WERI-Rb-1 (cell line): Measurements from ENCODE around the gene RNF38.

Source experiments
- DNase-seq: peaks from one replicate; pipeline ENCODE4 v3.0.0-alpha.2; 2020
- H3K27ac ChIP-seq: fragments of 250-450 bp; sonication (Bioruptor Pico); 2 replicates; pipeline ENCODE4 v1.5.1; 2020; ENCODE audit warnings: mild to moderate bottlenecking, moderate library complexity
- H3K27me3 ChIP-seq: fragments of 250-450 bp; sonication (Bioruptor Pico); 2 replicates; pipeline ENCODE4 v1.5.1; 2021; ENCODE audit warnings: mild to moderate bottlenecking, low read depth, moderate library complexity; ENCODE audit not compliant: insufficient read depth, severe bottlenecking
- H3K36me3 ChIP-seq: fragments of 250-450 bp; sonication (Bioruptor Pico); 2 replicates; pipeline ENCODE4 v1.5.1; 2020; ENCODE audit warnings: mild to moderate bottlenecking, moderate library complexity
- H3K4me3 ChIP-seq: 2 replicates; pipeline ENCODE4 v1.5.1; 2011; ENCODE audit warnings: low read depth, mild to moderate bottlenecking, control low read depth, low read length
- H3K9me3 ChIP-seq: fragments of 250-450 bp; sonication (Bioruptor Pico); 2 replicates; pipeline ENCODE4 v1.5.1; 2021; ENCODE audit warnings: mild to moderate bottlenecking, moderate library complexity; ENCODE audit not compliant: severe bottlenecking
- CTCF ChIP-seq: IDR thresholded peaks from 2 replicates; pipeline ENCODE4 v1.5.1; 2011; ENCODE audit warnings: low read depth, mild to moderate bottlenecking, control low read depth, inconsistent platforms, low read length

The RNF38 gene

GRCh38 chr9:36293171-36293570, 106.9 kb downstream of the RNF38 start:
- Histone ChIP-seq H3K36me3 (no peaks in the 10 kb centered on the region), H3K27me3 (no peaks in the 10 kb centered on the region), H3K4me3 (no peak overlapping the region), H3K9me3 (no peaks in the 10 kb centered on the region), H3K27ac (no peak overlapping the region)
- no peak for TF ChIP-seq CTCF
- DNase-seq = no peak

- TF ChIP-seq CTCF = no peak
- Histone ChIP-seq H3K27me3 (no peaks in the 10 kb centered on the region), H3K4me3 (no peak overlapping the region), H3K9me3 (no peaks in the 10 kb centered on the region), H3K27ac (no peak overlapping the region), H3K36me3 (no peaks in the 10 kb centered on the region)
- DNase-seq = no peak
Observed at GRCh38 chr9:36292641-36293040, 107.4 kb downstream of the RNF38 start.

DNA sequence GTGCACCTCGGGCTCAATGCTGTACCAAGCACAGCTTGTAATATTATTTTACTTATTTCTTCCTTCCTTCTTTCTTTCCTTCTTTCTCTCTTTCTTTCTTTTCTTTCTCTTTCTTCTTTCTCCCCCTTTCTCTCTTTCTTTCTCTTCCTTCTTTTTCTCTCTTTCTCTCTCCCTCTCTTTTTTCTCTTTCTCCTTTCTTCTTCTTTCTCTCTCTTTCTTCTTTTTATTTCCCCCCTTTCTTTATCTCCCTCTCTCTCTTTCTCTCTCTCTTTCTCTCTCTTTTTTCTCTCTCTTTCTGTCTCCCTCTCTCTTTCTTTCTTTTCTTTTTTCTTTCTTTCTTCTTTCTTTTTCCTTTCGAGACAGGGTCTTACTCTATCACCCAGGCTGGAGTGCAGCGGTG, 109.1 kb downstream of the RNF38 start:
- Histone ChIP-seq H3K36me3 (no peaks in the 10 kb centered on the region), H3K4me3 (no peak overlapping the region), H3K27me3 (no peaks in the 10 kb centered on the region), H3K27ac (no peak overlapping the region), H3K9me3 (no peaks in the 10 kb centered on the region)
- no peak for TF ChIP-seq CTCF
- no peak for DNase-seq

GRCh38 chr9:36289836-36290435, 110.1 kb downstream of the RNF38 start:
- H3K36me3 ChIP-seq = no peaks in the 10 kb centered on the region

GRCh38 chr9:36288070-36288469, 112.0 kb downstream of the RNF38 start:
- H3K27ac ChIP-seq = no peak overlapping the region
- no peaks in the 10 kb centered on the region for H3K27me3 ChIP-seq
- no peak for DNase-seq
- TF ChIP-seq CTCF = no peak
- no peak overlapping the region for H3K4me3 ChIP-seq
- H3K9me3 ChIP-seq = no peaks in the 10 kb centered on the region
- no peaks in the 10 kb centered on the region for H3K36me3 ChIP-seq

More at GRCh38 chr9:36289836-36290435, 110.1 kb downstream of the RNF38 start:
- Histone ChIP-seq H3K9me3 (no peaks in the 10 kb centered on the region), H3K27me3 (no peaks in the 10 kb centered on the region), H3K27ac (no peak overlapping the region), H3K4me3 (no peak overlapping the region)
- no peak for DNase-seq
- no peak for TF ChIP-seq CTCF
